Chondrocyte (in vitro differentiated cells): ENCODE measurements around the gene TOMT. TPM values are rescaled to one million over a fixed set of nuclear protein-coding genes. Genes with fewer than 3 reads are reported as not detected.
A peak's percentile ranks its signal among the peaks of the same experiment; 100 is the strongest.

Experiments
- DNase-seq: peaks from one replicate; pipeline ENCODE4 v3.0.0; 2021; ENCODE audit warnings: mixed read lengths, low spot score
- H3K27ac Mint-ChIP-seq: one replicate; pipeline ENCODE4 v1.8.0; 2021; ENCODE audit warnings: mild to moderate bottlenecking, moderate library complexity, mixed read lengths; ENCODE audit not compliant: unreplicated experiment
- H3K27me3 Mint-ChIP-seq: 2 replicates; pipeline ENCODE4 v1.8.0; 2021; ENCODE audit warnings: low read depth, mixed read lengths
- H3K36me3 Mint-ChIP-seq: 2 replicates; pipeline ENCODE4 v1.8.0; 2021; ENCODE audit warnings: low read depth, mixed read lengths
- H3K4me1 Mint-ChIP-seq: 2 replicates; pipeline ENCODE4 v1.8.0; 2021; ENCODE audit warnings: low read depth, mild to moderate bottlenecking, mixed read lengths
- H3K4me3 Mint-ChIP-seq: one replicate; pipeline ENCODE4 v1.8.0; 2021; ENCODE audit warnings: mild to moderate bottlenecking, moderate library complexity, mixed read lengths; ENCODE audit not compliant: unreplicated experiment
- H3K9me3 Mint-ChIP-seq: 2 replicates; pipeline ENCODE4 v1.8.0; 2021; ENCODE audit warnings: low read depth, mixed read lengths
- total RNA-seq: library from RNA; stranded (reverse); gene quantifications from 3 replicates; pipeline ENCODE4 v1.2.1, GENCODE V29; 2021
- TF ChIP-seq, protein P1 (sequence below): fragments of 200-600 bp; sonication (generic); IDR thresholded peaks from 2 replicates; pipeline ENCODE4 v1.5.0; 2021; ENCODE audit warnings: antibody characterized with exemption, mild to moderate bottlenecking, moderate library complexity

Gene TOMT
- total RNA-seq, 1 donor from 2014 or later, result not detected

DNA sequence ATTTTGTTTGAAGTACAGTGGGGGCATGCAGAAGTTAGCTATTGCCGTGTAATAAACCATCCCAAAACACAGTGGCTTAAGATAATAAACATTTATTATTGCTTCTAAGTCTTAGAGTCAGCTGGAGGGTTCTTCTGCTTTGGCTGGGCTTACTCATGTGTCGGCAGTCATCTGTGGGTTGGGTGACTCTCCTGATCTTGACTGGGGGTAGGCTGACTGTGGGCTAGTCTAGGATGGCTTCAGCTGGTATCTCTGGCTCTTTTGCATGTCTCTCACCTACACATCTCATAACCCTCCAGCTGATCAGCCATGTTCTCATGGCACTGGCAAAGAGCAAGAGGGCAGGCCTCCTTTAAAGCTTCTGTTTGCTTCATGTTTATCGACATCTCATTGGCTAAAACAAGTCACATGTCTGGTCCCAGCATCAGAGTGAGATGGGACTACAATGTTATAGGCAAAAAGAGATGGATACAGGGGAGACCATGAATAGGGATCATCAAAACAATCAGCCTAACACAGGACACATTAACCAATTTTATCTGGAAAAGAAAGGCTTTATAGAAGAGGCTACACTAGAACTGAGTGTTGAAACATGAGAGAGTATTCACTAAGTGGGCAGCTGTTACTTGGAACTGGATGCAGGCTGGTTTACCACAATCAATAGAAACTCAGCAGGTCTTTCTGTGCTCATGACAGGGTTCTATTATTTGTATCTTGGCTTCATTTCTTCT is 19.9 kb upstream of the TOMT start:
- no peak for DNase-seq
- peaks cover 1% of the 10 kb centered on the region for H3K36me3 Mint-ChIP-seq
- H3K27ac Mint-ChIP-seq, result no peak overlapping the region
- H3K4me3 Mint-ChIP-seq, result no peak overlapping the region
- TF ChIP-seq, protein P1, sequence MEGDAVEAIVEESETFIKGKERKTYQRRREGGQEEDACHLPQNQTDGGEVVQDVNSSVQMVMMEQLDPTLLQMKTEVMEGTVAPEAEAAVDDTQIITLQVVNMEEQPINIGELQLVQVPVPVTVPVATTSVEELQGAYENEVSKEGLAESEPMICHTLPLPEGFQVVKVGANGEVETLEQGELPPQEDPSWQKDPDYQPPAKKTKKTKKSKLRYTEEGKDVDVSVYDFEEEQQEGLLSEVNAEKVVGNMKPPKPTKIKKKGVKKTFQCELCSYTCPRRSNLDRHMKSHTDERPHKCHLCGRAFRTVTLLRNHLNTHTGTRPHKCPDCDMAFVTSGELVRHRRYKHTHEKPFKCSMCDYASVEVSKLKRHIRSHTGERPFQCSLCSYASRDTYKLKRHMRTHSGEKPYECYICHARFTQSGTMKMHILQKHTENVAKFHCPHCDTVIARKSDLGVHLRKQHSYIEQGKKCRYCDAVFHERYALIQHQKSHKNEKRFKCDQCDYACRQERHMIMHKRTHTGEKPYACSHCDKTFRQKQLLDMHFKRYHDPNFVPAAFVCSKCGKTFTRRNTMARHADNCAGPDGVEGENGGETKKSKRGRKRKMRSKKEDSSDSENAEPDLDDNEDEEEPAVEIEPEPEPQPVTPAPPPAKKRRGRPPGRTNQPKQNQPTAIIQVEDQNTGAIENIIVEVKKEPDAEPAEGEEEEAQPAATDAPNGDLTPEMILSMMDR, result no peak
- H3K27me3 Mint-ChIP-seq, result no peaks in the 10 kb centered on the region
- H3K4me1 Mint-ChIP-seq, result peaks cover 9% of the 10 kb centered on the region
- H3K9me3 Mint-ChIP-seq, result no peaks in the 10 kb centered on the region

DNA sequence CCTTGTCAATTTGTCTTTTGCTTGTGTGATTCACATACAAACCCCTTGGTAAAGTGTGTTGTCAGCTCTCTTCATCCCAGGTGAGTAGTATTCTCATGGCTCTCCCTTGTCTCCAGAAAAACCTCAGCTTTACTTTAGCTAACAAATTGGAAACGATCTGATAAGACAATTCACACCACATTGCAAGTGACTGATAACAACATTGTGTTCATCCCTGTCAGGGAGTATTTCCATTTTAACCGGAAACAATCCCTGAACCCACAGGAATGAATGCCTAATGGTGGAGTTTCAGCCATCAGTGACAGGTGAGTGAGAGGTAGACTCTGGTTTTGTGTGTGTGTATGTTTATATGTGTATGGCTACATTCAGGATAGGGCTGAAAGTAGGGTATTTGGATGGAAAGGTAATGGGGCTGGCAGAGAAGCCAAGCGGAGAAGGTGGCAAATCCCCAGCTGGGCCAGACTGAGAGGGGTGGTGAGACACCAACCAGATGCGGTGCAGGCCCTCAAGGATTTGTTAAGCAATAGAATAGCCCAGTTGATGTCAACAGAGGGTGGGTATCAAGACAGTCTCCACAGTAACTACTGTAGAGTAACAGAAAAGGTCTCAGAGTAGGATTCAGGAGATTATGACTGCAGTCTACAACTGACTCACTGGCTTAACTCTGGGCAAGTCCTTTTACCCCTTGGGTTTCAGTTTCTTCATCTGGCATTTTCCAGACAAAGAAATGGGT is 17.5 kb upstream of the TOMT start:
- Mint-ChIP-seq H3K4me3 (no peak overlapping the region), H3K4me1 (no peaks in the 10 kb centered on the region), H3K27ac (no peak overlapping the region), H3K27me3 (no peaks in the 10 kb centered on the region), H3K36me3 (peaks cover 1% of the 10 kb centered on the region), H3K9me3 (no peaks in the 10 kb centered on the region)
- TF ChIP-seq, protein P1, result no peak
- no peak for DNase-seq

DNA sequence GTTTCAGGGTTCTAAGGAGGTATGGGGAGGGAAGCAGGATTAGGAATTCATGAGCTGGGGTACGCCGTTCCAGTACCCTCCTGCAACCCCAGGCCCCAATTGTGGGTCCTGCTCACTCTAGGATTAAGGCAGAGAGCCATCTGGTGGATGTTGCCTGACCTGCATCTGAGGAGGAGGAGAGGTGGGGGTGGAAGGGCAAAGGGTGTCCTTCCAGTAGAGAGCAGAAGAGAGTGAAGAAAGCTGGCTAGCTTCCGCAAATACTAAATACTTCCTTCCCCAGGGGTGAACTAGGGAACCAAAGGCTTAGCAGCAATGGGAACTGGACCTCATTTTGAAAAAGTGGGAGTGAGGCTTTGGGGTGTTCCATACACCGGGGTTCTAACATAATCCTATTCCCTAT is 14.4 kb upstream of the TOMT start:
- H3K36me3 Mint-ChIP-seq, result peaks cover 3% of the 10 kb centered on the region
- no peaks in the 10 kb centered on the region for H3K4me1 Mint-ChIP-seq
- H3K4me3 Mint-ChIP-seq, result no peak overlapping the region
- TF ChIP-seq, protein P1, result peak; percentile 87
- H3K9me3 Mint-ChIP-seq, result no peaks in the 10 kb centered on the region
- no peak for DNase-seq
- H3K27me3 Mint-ChIP-seq, result no peaks in the 10 kb centered on the region
- peak overlapping the region; percentile 14 for H3K27ac Mint-ChIP-seq

DNA sequence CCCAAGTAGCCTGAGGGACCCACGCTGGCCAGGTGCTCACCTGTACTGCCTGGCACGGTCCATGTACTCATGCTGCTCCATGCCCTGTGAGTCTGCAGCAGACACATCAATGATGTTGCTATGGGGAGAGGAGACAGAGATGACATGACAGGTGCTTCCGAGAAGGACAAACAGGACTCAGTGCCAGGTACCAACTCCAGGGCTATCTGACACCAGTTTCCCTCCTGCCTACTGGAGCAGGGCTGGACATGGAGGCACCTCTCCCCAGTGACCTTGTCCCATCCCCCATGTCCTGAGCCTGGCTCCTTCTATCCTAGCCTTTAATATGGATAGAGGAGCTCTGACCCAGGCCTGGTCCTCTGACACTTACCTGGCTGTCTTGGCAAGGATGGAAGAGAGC is 7.0 kb upstream of the TOMT start:
- DNase-seq, result no peak
- Mint-ChIP-seq H3K27ac (no peak overlapping the region), H3K4me3 (no peak overlapping the region), H3K9me3 (no peaks in the 10 kb centered on the region), H3K4me1 (peaks cover 29% of the 10 kb centered on the region), H3K36me3 (peaks cover 10% of the 10 kb centered on the region), H3K27me3 (no peaks in the 10 kb centered on the region)
- TF ChIP-seq, protein P1, result no peak

DNA sequence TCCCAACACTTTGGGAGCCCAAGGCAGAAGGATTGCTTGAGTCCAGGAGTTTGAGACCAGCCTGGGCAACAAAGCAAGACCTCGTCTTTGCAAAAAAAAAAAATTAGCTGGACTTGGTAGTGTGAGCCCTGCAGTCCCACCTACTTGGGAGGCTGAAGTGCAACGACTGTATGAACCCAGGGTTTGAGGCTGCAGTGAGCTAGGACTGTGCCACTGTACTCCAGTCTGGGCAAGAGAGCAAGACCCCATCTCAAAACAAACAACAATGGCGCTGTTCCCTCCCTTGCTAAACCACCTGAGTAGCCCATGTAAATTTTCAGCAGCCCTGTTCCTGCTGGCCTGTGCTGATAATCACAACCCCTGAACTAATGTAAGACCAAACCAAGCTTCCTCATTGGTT is 5.7 kb upstream of the TOMT start:
- peaks cover 8% of the 10 kb centered on the region for H3K36me3 Mint-ChIP-seq

More for the DNA sequence above, 5.7 kb upstream of the TOMT start:
- Mint-ChIP-seq H3K27ac (no peak overlapping the region), H3K4me3 (no peak overlapping the region), H3K4me1 (peaks cover 37% of the 10 kb centered on the region), H3K9me3 (no peaks in the 10 kb centered on the region), H3K27me3 (no peaks in the 10 kb centered on the region)
- DNase-seq, result no peak
- TF ChIP-seq, protein P1, result no peak
